Frontal cortex (tissue), 4 donors: ENCODE results near the gene CHD1L. TPM values are rescaled to one million over a fixed set of nuclear protein-coding genes. Genes with fewer than 3 reads are reported as not detected.
A peak's percentile ranks its signal among the peaks of the same experiment; 100 is the strongest.

Source experiments
- DNase-seq, 2 donors: peaks; one replicate each; pipeline ENCODE4 v3.0.0; 2012; ENCODE audit warnings: low spot score in 2 of 2
- FAIRE-seq: peaks from 2 replicates; lab custom pipeline; 2012; peaks lifted over from hg19 to GRCh38; lab: Jason Lieb, UNC
- total RNA-seq: library from RNA; depleted of rRNA; stranded (reverse); fragments of >200 nt; gene quantifications from one replicate; pipeline ENCODE4 v1.2.3, GENCODE V29; 2014
- donor health status: control.
- donor health status: control.
- donor health status: control.

The CHD1L gene
- total RNA-seq, 1 donor from 2014 or later: 16.3 TPM

DNA sequence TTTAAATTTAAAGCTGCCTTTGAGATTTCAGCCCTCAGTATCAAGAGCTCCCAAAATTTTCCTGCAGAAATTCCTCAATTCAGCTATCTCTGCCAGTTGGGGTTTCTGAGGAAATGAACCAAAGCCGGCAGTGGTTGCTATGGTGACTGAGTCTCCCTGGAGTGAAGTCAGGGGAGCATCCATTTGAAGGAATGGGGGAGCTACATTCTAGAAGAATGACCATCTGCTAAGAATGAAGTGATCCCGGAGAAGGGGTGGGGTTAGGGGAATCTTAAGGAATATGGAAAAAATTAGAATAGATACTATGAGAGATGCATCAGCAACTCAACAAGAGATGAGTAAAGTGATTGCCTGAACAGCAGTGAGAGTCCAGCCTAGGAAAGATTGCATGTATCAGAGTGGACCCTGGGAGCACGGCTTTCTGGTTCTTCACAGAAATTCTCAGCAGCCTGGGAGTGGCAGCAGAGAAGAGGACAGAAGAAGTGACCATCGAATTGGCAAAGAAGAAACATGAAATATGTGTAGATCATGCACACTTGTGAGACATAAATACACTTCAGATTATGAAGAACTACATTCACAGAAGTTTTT, 94.7 kb downstream of the CHD1L start:
- DNase-seq (peak in 1 of 2 donors; percentile 15), FAIRE-seq (no peak)

DNA sequence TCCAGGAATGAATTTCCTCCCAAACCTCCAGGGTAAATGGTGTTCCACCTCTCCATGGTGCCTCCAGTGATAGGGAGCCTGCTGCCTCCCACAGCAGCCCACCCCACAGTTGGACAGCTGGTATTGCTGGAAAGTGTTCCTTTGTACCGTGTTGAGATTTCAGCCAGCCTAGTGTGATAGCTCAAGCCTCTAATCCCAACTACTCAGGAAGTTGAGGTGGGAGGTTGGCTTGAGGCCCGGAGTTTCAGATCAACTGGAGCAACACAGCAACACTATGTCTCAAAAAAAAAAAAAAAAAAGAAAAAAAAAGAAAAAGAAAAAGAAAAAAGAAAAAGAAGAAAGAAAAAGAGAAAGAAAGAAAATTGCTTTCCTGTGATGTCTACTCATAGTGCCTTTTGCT, 96.1 kb downstream of the CHD1L start:
- DNase-seq (no peak), FAIRE-seq (no peak)

DNA sequence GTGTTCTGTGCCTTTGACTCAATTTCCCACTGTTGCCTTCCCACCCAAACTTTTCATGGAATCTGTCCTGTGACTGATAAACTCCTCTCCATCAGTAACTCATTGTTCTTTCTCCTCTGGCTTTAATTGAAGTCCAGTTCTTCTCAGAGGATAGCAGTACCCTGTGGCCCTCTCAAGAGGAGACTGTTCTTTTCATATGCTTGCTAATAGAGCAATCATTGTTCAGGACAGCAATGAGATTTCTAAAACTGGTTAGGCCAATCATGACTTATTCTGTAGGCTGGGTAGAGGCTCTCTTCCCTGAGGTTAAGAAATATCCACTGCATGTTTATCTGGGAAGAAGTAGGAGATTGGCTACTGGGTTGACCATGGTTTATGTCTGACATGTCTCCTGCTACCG, 98.8 kb downstream of the CHD1L start:
- DNase-seq (no peak), FAIRE-seq (no peak)

Other genes starting within 250 kb of the CHD1L start
- gene PRKAB2, start 70.2 kb upstream of the CHD1L start, total RNA-seq: 34.6 TPM
- 0.41 TPM for gene FMO5, start 17.3 kb upstream of the CHD1L start, total RNA-seq